WTC11 (cell line): ENCODE data around the gene OR52D1. TPM values are rescaled to one million over a fixed set of nuclear protein-coding genes. Genes with fewer than 3 reads are reported as not detected.

Source experiments
- ATAC-seq: fragments of 200-7000 bp; cut with Tn5 transposase; 2 replicates; pipeline ENCODE4 v1.10.0; 2021; ENCODE audit warnings: mild to moderate bottlenecking, moderate library complexity
- CTCF ChIA-PET: fragments of 300-600 bp; sonication (Branson Sonifier 250); formaldehyde crosslinking; loops from one replicate; lab custom pipeline; 2021; ENCODE audit warnings: antibody characterized with exemption; lab: Charles Lee
- POLR2A ChIA-PET: fragments of 350-600 bp; sonication (Branson Sonifier 250); formaldehyde crosslinking; loops from one replicate; lab custom pipeline; 2021; ENCODE audit warnings: antibody characterized with exemption; lab: Charles Lee
- DNase-seq: peaks from one replicate; pipeline ENCODE4 v3.0.0; 2021; ENCODE audit warnings: low spot score
- H3K27ac Mint-ChIP-seq: 2 replicates; pipeline ENCODE4 v1.8.0; 2021; ENCODE audit warnings: mixed read lengths
- H3K27me3 Mint-ChIP-seq: 2 replicates; pipeline ENCODE4 v1.8.0; 2021; ENCODE audit warnings: low read depth, mild to moderate bottlenecking, moderate library complexity, mixed read lengths
- H3K36me3 Mint-ChIP-seq: 2 replicates; pipeline ENCODE4 v1.8.0; 2021; ENCODE audit warnings: mixed read lengths
- H3K4me1 Mint-ChIP-seq: 2 replicates; pipeline ENCODE4 v1.8.0; 2022; ENCODE audit warnings: mixed read lengths
- H3K4me3 Mint-ChIP-seq: 2 replicates; pipeline ENCODE4 v1.8.0; 2021; ENCODE audit warnings: mild to moderate bottlenecking, moderate library complexity, mixed read lengths
- H3K9me3 Mint-ChIP-seq: 2 replicates; pipeline ENCODE4 v1.8.0; 2021; ENCODE audit warnings: mixed read lengths
- CBFB ChIP-seq: sonication (generic); formaldehyde crosslinking; IDR thresholded peaks from 2 replicates; pipeline ENCODE4 v1.8.1; 2022; ENCODE audit warnings: mild to moderate bottlenecking, low read depth, missing genetic modification reagents
- CREB1 ChIP-seq: sonication (generic); formaldehyde crosslinking; IDR thresholded peaks from 2 replicates; pipeline ENCODE4 v1.8.0; 2023; ENCODE audit warnings: mild to moderate bottlenecking, missing genetic modification reagents
- ELF4 ChIP-seq: sonication (generic); formaldehyde crosslinking; IDR thresholded peaks from 2 replicates; pipeline ENCODE4 v1.8.1; 2022; ENCODE audit warnings: low read depth, mild to moderate bottlenecking, moderate library complexity, missing genetic modification reagents
- FOXJ3 ChIP-seq: sonication (generic); formaldehyde crosslinking; IDR thresholded peaks from 2 replicates; pipeline ENCODE4 v1.9.0; 2021; ENCODE audit warnings: missing genetic modification reagents, mild to moderate bottlenecking, borderline replicate concordance
- GRHL2 ChIP-seq: fragments of 250-450 bp; sonication (Bioruptor Pico); IDR thresholded peaks from 2 replicates; pipeline ENCODE4 v1.8.0; 2022; ENCODE audit warnings: mild to moderate bottlenecking, moderate library complexity; ENCODE audit not compliant: insufficient replicate concordance, severe bottlenecking
- HMGA2 ChIP-seq: fragments of 250-450 bp; sonication (Bioruptor Pico); IDR thresholded peaks from 2 replicates; pipeline ENCODE4 v1.4.0; 2021; ENCODE audit warnings: mild to moderate bottlenecking, moderate library complexity
- KAT7 ChIP-seq: sonication (generic); formaldehyde crosslinking; IDR thresholded peaks from 2 replicates; pipeline ENCODE4 v1.8.1; 2023; ENCODE audit warnings: missing genetic modification reagents, mild to moderate bottlenecking, borderline replicate concordance
- NR1H2 ChIP-seq: sonication (generic); formaldehyde crosslinking; IDR thresholded peaks from 2 replicates; pipeline ENCODE4 v1.9.0; 2021; ENCODE audit warnings: mild to moderate bottlenecking, moderate library complexity, missing genetic modification reagents
- OVOL2 ChIP-seq: fragments of 250-450 bp; sonication (Bioruptor Pico); IDR thresholded peaks from 2 replicates; pipeline ENCODE4 v1.9.0; 2021; ENCODE audit warnings: mild to moderate bottlenecking, borderline replicate concordance
- RORB ChIP-seq: fragments of 250-450 bp; sonication (Bioruptor Pico); IDR thresholded peaks from 2 replicates; pipeline ENCODE4 v1.9.0; 2021; ENCODE audit warnings: mild to moderate bottlenecking
- TEAD1 ChIP-seq: sonication (generic); formaldehyde crosslinking; IDR thresholded peaks from 2 replicates; pipeline ENCODE4 v1.8.0; 2022; ENCODE audit warnings: mild to moderate bottlenecking, missing genetic modification reagents
- TP53 ChIP-seq: sonication (generic); formaldehyde crosslinking; IDR thresholded peaks from 2 replicates; pipeline ENCODE4 v1.8.1; 2023; ENCODE audit warnings: mild to moderate bottlenecking, missing genetic modification reagents
- ZNF219 ChIP-seq: sonication (generic); formaldehyde crosslinking; IDR thresholded peaks from 2 replicates; pipeline ENCODE4 v1.8.0; 2023; ENCODE audit warnings: missing genetic modification reagents, mild to moderate bottlenecking, borderline replicate concordance
- ZNF232 ChIP-seq: sonication (generic); formaldehyde crosslinking; IDR thresholded peaks from 2 replicates; pipeline ENCODE4 v1.8.0; 2022; ENCODE audit warnings: mild to moderate bottlenecking, missing genetic modification reagents
- total RNA-seq: library from RNA; stranded (reverse); gene quantifications from 3 replicates; pipeline ENCODE4 v1.2.3, GENCODE V29; 2021
- TF ChIP-seq, protein P1 (sequence below): sonication (generic); formaldehyde crosslinking; conservative IDR thresholded peaks from 2 replicates; pipeline ENCODE4 v1.8.1; 2023; ENCODE audit warnings: mild to moderate bottlenecking, low read depth, missing genetic modification reagents, moderate library complexity
- TF ChIP-seq, protein P2 (sequence below): fragments of 200-600 bp; IDR thresholded peaks from 2 replicates; pipeline ENCODE4 v1.8.0; 2022; ENCODE audit warnings: antibody characterized with exemption
- TF ChIP-seq, protein P3 (sequence below): sonication (generic); formaldehyde crosslinking; IDR thresholded peaks from 2 replicates; pipeline ENCODE4 v1.8.1; 2022; ENCODE audit warnings: mild to moderate bottlenecking, moderate library complexity, missing genetic modification reagents
- TF ChIP-seq, protein P4 (sequence below): sonication (generic); formaldehyde crosslinking; IDR thresholded peaks from 2 replicates; pipeline ENCODE4 v1.8.1; 2023; ENCODE audit warnings: mild to moderate bottlenecking, missing genetic modification reagents
- TF ChIP-seq, protein P5 (sequence below): sonication (generic); formaldehyde crosslinking; IDR thresholded peaks from 2 replicates; pipeline ENCODE4 v1.8.1; 2022; ENCODE audit warnings: mild to moderate bottlenecking, missing genetic modification reagents, moderate library complexity, borderline replicate concordance

The OR52D1 gene
- total RNA-seq, 1 experiment from 2014 or later = not detected

DNA sequence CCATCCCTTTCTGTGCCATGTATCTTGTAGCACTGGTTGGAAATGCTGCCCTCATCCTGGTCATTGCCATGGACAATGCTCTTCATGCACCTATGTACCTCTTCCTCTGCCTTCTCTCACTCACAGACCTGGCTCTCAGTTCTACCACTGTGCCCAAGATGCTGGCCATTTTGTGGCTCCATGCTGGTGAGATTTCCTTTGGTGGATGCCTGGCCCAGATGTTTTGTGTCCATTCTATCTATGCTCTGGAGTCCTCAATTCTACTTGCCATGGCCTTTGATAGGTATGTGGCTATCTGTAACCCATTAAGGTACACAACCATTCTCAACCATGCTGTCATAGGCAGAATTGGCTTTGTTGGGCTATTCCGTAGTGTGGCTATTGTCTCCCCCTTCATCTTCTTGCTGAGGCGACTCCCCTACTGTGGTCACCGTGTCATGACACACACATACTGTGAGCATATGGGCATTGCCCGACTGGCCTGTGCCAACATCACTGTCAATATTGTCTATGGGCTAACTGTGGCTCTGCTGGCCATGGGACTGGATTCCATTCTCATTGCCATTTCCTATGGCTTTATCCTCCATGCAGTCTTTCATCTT, 414 bp downstream of the OR52D1 start:
- DNase-seq = no peak
- no peak for ATAC-seq
- H3K4me3 Mint-ChIP-seq = no peak overlapping the region
- no peak overlapping the region for H3K27ac Mint-ChIP-seq
- H3K4me1 Mint-ChIP-seq = no peaks in the 10 kb centered on the region
- no peaks in the 10 kb centered on the region for H3K36me3 Mint-ChIP-seq
- H3K9me3 Mint-ChIP-seq = no peaks in the 10 kb centered on the region
- ChIA-PET CTCF (no interaction called here), POLR2A (no interaction called here)
- H3K27me3 Mint-ChIP-seq = no peaks in the 10 kb centered on the region; the same call in 1 of the 2 replicates
- TF ChIP-seq CREB1 = no peak
- TF ChIP-seq, protein P1, sequence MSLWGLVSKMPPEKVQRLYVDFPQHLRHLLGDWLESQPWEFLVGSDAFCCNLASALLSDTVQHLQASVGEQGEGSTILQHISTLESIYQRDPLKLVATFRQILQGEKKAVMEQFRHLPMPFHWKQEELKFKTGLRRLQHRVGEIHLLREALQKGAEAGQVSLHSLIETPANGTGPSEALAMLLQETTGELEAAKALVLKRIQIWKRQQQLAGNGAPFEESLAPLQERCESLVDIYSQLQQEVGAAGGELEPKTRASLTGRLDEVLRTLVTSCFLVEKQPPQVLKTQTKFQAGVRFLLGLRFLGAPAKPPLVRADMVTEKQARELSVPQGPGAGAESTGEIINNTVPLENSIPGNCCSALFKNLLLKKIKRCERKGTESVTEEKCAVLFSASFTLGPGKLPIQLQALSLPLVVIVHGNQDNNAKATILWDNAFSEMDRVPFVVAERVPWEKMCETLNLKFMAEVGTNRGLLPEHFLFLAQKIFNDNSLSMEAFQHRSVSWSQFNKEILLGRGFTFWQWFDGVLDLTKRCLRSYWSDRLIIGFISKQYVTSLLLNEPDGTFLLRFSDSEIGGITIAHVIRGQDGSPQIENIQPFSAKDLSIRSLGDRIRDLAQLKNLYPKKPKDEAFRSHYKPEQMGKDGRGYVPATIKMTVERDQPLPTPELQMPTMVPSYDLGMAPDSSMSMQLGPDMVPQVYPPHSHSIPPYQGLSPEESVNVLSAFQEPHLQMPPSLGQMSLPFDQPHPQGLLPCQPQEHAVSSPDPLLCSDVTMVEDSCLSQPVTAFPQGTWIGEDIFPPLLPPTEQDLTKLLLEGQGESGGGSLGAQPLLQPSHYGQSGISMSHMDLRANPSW (CRISPR knock-in tag) = no peak
- no peak for TF ChIP-seq NR1H2 (CRISPR knock-in tag)
- no peak for TF ChIP-seq RORB
- no peak for TF ChIP-seq ELF4 (CRISPR knock-in tag)
- TF ChIP-seq ZNF219 (CRISPR knock-in tag) = no peak
- TF ChIP-seq, protein P2, sequence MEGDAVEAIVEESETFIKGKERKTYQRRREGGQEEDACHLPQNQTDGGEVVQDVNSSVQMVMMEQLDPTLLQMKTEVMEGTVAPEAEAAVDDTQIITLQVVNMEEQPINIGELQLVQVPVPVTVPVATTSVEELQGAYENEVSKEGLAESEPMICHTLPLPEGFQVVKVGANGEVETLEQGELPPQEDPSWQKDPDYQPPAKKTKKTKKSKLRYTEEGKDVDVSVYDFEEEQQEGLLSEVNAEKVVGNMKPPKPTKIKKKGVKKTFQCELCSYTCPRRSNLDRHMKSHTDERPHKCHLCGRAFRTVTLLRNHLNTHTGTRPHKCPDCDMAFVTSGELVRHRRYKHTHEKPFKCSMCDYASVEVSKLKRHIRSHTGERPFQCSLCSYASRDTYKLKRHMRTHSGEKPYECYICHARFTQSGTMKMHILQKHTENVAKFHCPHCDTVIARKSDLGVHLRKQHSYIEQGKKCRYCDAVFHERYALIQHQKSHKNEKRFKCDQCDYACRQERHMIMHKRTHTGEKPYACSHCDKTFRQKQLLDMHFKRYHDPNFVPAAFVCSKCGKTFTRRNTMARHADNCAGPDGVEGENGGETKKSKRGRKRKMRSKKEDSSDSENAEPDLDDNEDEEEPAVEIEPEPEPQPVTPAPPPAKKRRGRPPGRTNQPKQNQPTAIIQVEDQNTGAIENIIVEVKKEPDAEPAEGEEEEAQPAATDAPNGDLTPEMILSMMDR = no peak
- TF ChIP-seq, protein P3, sequence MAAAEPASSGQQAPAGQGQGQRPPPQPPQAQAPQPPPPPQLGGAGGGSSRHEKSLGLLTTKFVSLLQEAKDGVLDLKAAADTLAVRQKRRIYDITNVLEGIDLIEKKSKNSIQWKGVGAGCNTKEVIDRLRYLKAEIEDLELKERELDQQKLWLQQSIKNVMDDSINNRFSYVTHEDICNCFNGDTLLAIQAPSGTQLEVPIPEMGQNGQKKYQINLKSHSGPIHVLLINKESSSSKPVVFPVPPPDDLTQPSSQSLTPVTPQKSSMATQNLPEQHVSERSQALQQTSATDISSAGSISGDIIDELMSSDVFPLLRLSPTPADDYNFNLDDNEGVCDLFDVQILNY = no peak
- TF ChIP-seq, protein P4, sequence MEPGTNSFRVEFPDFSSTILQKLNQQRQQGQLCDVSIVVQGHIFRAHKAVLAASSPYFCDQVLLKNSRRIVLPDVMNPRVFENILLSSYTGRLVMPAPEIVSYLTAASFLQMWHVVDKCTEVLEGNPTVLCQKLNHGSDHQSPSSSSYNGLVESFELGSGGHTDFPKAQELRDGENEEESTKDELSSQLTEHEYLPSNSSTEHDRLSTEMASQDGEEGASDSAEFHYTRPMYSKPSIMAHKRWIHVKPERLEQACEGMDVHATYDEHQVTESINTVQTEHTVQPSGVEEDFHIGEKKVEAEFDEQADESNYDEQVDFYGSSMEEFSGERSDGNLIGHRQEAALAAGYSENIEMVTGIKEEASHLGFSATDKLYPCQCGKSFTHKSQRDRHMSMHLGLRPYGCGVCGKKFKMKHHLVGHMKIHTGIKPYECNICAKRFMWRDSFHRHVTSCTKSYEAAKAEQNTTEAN (CRISPR knock-in tag) = no peak
- no peak for TF ChIP-seq CBFB (CRISPR knock-in tag)
- TF ChIP-seq OVOL2 = no peak
- TF ChIP-seq HMGA2 (CRISPR knock-in tag) = no peak
- no peak for TF ChIP-seq TP53
- TF ChIP-seq TEAD1 (CRISPR knock-in tag) = no peak
- TF ChIP-seq FOXJ3 (CRISPR knock-in tag) = no peak
- no peak for TF ChIP-seq ZNF232 (CRISPR knock-in tag)
- TF ChIP-seq, protein P5, sequence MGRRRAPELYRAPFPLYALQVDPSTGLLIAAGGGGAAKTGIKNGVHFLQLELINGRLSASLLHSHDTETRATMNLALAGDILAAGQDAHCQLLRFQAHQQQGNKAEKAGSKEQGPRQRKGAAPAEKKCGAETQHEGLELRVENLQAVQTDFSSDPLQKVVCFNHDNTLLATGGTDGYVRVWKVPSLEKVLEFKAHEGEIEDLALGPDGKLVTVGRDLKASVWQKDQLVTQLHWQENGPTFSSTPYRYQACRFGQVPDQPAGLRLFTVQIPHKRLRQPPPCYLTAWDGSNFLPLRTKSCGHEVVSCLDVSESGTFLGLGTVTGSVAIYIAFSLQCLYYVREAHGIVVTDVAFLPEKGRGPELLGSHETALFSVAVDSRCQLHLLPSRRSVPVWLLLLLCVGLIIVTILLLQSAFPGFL (CRISPR knock-in tag) = no peak
- TF ChIP-seq GRHL2 = no peak
- no peak for TF ChIP-seq KAT7 (CRISPR knock-in tag)
